ENCODE measurements around the gene S100A7A.

GRCh38 chr1:153466908-153467307, 50.6 kb downstream of the S100A7A start:
- TF ChIP-seq CTCF (IDR thresholded peaks at IDR 0.05; ENCODE audit: low read length) (no peak), EZH2 (IDR thresholded peaks at IDR 0.05; ENCODE audit: borderline replicate concordance, low read length) (no peak)
